HTR-8/SVneo (cell line): ENCODE data around the gene CAMK2N1.

ENCODE experiments used
- DNase-seq: peaks from one replicate; pipeline ENCODE4 v3.0.0; 2011; ENCODE audit warnings: low spot score, mixed read lengths; ENCODE audit not compliant: insufficient read length
- FAIRE-seq: peaks from 2 replicates; lab custom pipeline; 2011; peaks lifted over from hg19 to GRCh38; lab: Jason Lieb, UNC

The CAMK2N1 gene

GRCh38 chr1:20448671-20449071 is 37.3 kb downstream of the CAMK2N1 start:
- DNase-seq (no peak), FAIRE-seq (no peak)

DNA sequence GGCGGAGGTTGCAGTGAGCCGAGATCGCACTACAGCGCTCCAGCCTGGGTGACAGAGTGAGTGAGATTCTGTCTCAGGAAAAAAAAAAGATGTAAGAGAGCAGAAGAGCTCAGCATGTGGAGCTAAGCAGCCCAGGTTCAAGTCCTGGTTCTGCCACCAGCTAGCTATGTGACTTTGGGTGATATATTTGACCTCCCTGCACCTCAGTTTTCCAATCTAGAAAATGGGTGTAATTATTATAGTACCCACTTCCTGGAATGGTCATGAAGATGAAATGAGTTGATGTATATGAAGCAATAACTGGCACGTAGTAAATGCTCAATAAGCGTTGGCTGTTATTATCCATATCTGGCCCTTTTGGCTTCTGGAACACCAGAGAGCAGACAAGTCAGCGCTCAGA is 38.2 kb downstream of the CAMK2N1 start:
- FAIRE-seq (no peak), DNase-seq (no peak)

- no peak for FAIRE-seq
- no peak for DNase-seq
Measured at GRCh38 chr1:20446796-20447195, 39.2 kb downstream of the CAMK2N1 start.

- FAIRE-seq, result no peak
Measured at GRCh38 chr1:20445956-20446355, 40.1 kb downstream of the CAMK2N1 start.

GRCh38 chr1:20443703-20444586 is 42.1 kb downstream of the CAMK2N1 start:
- FAIRE-seq (no peak), DNase-seq (no peak)

More at GRCh38 chr1:20445956-20446355, 40.1 kb downstream of the CAMK2N1 start:
- DNase-seq, result no peak

DNA sequence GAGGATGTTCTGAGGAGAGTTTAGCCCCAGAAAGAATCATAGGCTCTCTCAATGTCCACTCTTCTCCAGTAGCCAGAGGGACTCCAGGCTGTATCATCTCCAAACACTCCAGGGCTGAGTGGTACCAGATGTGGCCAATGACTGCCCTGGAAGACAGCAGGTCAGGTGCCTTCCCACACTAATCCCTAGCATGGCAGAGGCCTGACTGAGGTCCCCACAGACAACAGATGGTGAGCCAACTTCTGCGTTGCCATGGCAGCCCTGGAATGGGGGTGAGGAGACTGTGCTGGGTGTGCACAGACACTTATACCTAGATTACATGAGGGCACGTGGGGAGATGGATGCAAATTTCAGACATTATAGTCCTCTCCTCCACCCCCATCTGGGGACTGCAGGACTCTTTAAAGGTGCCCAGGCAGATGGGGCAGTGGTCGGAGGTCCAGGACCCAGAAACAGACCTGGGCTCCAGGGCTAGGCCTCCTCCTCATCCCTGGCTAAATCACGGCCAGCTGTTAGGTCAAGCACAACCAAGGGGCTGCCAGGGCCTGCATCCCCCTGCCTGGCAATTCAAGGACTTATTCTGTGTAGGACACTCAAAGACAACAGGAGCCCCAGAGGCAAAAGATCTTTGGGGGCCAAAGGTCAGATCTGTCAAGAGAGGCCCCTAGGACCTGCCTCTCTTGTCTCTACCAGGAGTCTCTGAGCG is 42.9 kb downstream of the CAMK2N1 start:
- no peak for FAIRE-seq

GRCh38 chr1:20440785-20441200 is 45.2 kb downstream of the CAMK2N1 start:
- FAIRE-seq (peak; percentile 9), DNase-seq (peak; percentile 63)

More for the DNA sequence above, 42.9 kb downstream of the CAMK2N1 start:
- DNase-seq, result no peak

DNA sequence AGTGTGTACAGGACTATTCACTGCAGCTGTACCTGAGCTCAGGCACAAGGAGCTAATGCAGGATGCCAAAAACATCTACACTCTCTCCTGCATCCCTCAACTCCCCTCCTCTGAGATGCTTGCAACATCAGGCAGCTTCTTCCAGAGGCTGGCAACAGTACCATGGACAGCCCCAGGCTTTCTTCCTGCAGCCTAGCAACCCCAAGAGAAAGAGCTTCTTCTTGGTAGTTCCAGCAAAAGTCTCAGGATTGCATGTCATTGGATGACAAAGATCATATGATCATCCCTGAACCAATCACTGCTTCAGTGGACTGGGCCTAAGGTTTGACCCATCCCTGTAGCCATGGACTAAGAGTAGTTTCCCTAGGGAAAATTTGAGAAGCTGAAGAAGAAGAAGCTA is 46.7 kb downstream of the CAMK2N1 start:
- FAIRE-seq, result no peak
- DNase-seq, result no peak

DNA sequence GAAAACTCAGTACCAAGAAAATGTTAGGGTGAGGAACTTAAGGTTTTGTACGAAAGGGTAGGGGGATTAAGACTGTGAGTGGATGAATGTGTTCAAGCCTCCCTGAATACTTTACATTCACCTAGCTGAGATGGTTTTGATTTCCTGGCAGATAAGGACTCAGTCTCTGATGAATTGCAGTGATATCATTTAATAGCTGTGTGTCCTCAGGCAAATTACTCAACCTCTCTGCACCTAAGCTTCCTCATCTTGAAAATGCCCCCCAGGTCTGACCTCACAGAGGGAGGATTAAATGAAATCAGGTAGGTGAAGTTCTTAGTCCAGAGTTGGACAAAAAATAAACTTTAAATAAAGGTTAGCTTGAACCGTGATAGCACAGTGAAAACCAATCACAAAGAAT is 48.4 kb downstream of the CAMK2N1 start:
- no peak for FAIRE-seq
- no peak for DNase-seq

DNA sequence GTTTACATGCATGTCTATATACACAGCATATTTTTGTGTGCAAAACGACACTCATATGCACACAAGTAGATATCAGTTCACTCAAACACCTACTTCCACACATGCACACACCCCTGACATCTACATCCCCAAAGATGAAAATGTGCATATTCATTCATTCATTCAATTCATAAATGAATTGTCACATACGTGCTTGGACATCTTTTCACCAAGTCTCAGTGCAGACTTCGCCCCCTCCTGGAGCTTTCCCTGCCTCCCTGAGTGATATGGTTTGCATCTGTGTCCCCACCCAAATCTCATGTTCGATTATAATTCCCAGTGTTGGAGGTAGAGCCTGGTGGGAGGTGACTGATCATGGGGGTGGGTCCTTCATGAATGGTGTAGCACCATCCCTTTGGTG is 53.1 kb downstream of the CAMK2N1 start:
- DNase-seq, result no peak
- no peak for FAIRE-seq
